OCI-LY3 (cell line): ENCODE data around the gene NBEA.

Source experiments
- H2AFZ ChIP-seq: fragments of 200-600, 300-600 bp; shearing (Covaris generic); 2 replicates; pipeline ENCODE4 v1.6.0; 2014; ENCODE audit warnings: antibody characterized with exemption, low read depth, low read length
- H3K27ac ChIP-seq: fragments of 200-600, 300-600 bp; sonication (generic); 2 replicates; pipeline ENCODE4 v1.5.1; 2014; ENCODE audit warnings: mild to moderate bottlenecking, low read length, moderate library complexity, mixed read lengths
- H3K27me3 ChIP-seq: fragments of 200-600, 300-600 bp; sonication (generic); 2 replicates; pipeline ENCODE4 v1.6.1; 2014; ENCODE audit warnings: low read depth, low read length, mixed read lengths
- H3K36me3 ChIP-seq: fragments of 200-600, 300-600 bp; sonication (generic); replicated peaks from 2 replicates; pipeline ENCODE3; 2014; ENCODE audit warnings: low read depth, low read length, mixed read lengths
- H3K4me1 ChIP-seq: fragments of 300-600, 200-600 bp; sonication (generic); 2 replicates; pipeline ENCODE4 v1.6.1; 2014; ENCODE audit warnings: low read length, mixed read lengths
- H3K4me2 ChIP-seq: fragments of 200-600, 300-600 bp; sonication (generic); 2 replicates; pipeline ENCODE4 v1.6.1; 2014; ENCODE audit warnings: low read length, mixed read lengths
- H3K4me3 ChIP-seq: fragments of 300-600, 200-600 bp; sonication (generic); 2 replicates; pipeline ENCODE4 v1.5.1; 2014; ENCODE audit warnings: antibody characterized with exemption, mild to moderate bottlenecking, low read length, moderate library complexity
- H3K79me2 ChIP-seq: fragments of 300-600, 200-600 bp; shearing (Covaris generic); 2 replicates; pipeline ENCODE4 v1.6.1; 2014; ENCODE audit warnings: mild to moderate bottlenecking, low read length, mixed read lengths
- H3K9ac ChIP-seq: fragments of 300-600, 200-600 bp; shearing (Covaris generic); 2 replicates; pipeline ENCODE4 v1.6.0; 2014; ENCODE audit warnings: mild to moderate bottlenecking, low read length, moderate library complexity
- H3K9me3 ChIP-seq: fragments of 200-600, 300-600 bp; shearing (Covaris generic); 2 replicates; pipeline ENCODE4 v1.6.1; 2014; ENCODE audit warnings: low read length, mixed read lengths; ENCODE audit not compliant: insufficient read depth
- H4K20me1 ChIP-seq: fragments of 200-600, 300-600 bp; sonication (generic); 2 replicates; pipeline ENCODE4 v1.6.1; 2016; ENCODE audit warnings: low read length, mixed read lengths; ENCODE audit not compliant: insufficient read depth
- EZH2phosphoT487 ChIP-seq: fragments of 200-600 bp; shearing (Covaris generic); IDR thresholded peaks from 2 replicates; pipeline ENCODE4 v1.6.1; 2018; ENCODE audit warnings: antibody characterized with exemption, mixed run types, low read depth
- TF ChIP-seq, protein P1 (sequence below): fragments of 200-600, 300-600 bp; sonication (generic); IDR thresholded peaks from 2 replicates; pipeline ENCODE4 v1.5.1; 2014; ENCODE audit warnings: antibody characterized with exemption, low read length, low read depth

Gene NBEA

DNA sequence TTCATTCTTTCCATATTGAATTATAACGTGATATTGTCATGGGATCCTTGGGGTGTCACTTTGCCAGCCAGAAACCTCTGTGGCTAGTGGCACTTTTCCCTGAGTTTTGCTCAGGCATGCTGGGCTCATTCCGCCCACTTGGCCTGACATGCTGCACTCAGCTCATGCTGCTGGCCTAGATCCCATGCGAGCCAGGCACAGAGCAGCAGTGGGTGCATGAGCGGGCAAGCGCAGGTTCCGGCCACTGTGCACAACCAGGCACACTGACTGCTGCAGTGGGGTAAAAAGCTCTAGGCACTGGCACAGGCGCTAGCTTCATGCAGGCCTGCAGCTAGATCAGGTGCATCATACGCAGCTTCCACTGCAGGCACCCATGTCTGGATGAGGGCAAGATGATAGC, 313.2 kb downstream of the NBEA start:
- Histone ChIP-seq H4K20me1 (no peaks in the 10 kb centered on the region), H3K9me3 (no peaks in the 10 kb centered on the region), H3K79me2 (no peaks in the 10 kb centered on the region), H3K36me3 (peaks cover 3% of the 10 kb centered on the region), H3K9ac (no peak overlapping the region), H3K27ac (no peak overlapping the region), H3K4me2 (no peak overlapping the region), H2AFZ (no peak overlapping the region), H3K27me3 (no peaks in the 10 kb centered on the region), H3K4me1 (no peaks in the 10 kb centered on the region), H3K4me3 (no peak overlapping the region)
- no peak for TF ChIP-seq EZH2phosphoT487
- TF ChIP-seq, protein P1, sequence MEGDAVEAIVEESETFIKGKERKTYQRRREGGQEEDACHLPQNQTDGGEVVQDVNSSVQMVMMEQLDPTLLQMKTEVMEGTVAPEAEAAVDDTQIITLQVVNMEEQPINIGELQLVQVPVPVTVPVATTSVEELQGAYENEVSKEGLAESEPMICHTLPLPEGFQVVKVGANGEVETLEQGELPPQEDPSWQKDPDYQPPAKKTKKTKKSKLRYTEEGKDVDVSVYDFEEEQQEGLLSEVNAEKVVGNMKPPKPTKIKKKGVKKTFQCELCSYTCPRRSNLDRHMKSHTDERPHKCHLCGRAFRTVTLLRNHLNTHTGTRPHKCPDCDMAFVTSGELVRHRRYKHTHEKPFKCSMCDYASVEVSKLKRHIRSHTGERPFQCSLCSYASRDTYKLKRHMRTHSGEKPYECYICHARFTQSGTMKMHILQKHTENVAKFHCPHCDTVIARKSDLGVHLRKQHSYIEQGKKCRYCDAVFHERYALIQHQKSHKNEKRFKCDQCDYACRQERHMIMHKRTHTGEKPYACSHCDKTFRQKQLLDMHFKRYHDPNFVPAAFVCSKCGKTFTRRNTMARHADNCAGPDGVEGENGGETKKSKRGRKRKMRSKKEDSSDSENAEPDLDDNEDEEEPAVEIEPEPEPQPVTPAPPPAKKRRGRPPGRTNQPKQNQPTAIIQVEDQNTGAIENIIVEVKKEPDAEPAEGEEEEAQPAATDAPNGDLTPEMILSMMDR: no peak

DNA sequence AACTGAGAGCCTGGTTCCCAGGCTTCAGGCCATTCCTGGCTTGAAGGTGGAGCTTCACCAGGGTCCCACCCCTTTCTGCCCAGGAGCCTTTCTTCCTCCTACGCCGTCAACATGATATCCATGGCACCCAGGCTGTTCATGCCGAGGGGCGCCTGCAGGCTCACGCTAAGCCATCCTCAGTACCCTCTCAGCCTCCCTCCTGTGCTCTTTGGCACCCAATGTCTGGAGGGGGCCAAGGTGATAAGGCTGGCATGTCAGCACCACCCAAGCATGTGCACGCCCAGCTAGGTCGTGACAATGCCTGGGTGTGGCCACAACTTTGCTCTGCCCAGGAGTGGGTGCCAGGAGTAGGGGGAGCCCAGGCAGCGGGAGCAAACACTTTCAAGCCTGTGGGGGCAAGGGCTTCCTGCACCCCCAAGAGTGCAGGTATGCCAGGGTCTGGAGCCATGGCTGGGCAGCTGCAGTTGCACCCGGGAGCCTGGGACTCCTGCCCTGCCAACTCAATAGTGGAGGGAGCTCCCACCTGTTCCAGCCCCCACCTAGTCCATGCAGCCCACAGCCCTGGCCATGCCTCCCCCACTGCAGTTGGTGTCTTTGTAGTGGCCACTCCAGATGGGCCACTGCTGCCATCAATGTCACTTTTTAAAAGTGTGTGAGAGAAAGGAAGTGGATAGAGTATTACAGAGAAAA, 314.5 kb downstream of the NBEA start:
- H3K27ac ChIP-seq: no peak overlapping the region
- H3K9me3 ChIP-seq: no peaks in the 10 kb centered on the region
- no peaks in the 10 kb centered on the region for H3K79me2 ChIP-seq
- H3K4me2 ChIP-seq: no peak overlapping the region
- H4K20me1 ChIP-seq: no peaks in the 10 kb centered on the region
- H3K4me3 ChIP-seq: no peak overlapping the region
- no peaks in the 10 kb centered on the region for H3K36me3 ChIP-seq
- H3K9ac ChIP-seq: no peak overlapping the region
- H3K27me3 ChIP-seq: no peaks in the 10 kb centered on the region
- TF ChIP-seq, protein P1: no peak
- no peak overlapping the region for H2AFZ ChIP-seq
- no peaks in the 10 kb centered on the region for H3K4me1 ChIP-seq

DNA sequence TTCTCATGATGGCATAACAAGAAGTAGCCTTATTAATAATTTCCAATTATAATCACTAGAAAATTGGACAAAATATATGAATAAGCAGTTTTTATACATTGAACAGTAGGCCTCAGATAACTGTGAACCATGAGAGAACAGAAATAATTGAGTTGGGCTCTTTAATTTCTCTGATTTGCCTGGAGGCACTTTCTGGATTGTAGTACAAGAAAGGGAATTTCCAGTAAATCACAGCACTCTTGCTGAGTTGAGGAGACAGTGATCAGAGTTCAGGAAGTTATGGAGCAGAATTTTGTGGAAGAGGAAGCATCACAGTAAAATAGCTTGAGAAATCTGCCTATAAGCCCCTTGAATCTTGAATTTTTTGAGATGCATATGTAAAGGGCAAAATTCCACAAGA, 318.2 kb downstream of the NBEA start:
- H3K27me3 ChIP-seq: no peaks in the 10 kb centered on the region
- no peak overlapping the region for H3K9ac ChIP-seq
- no peak overlapping the region for H2AFZ ChIP-seq
- H3K9me3 ChIP-seq: no peaks in the 10 kb centered on the region
- H3K4me2 ChIP-seq: no peak overlapping the region
- no peak for TF ChIP-seq EZH2phosphoT487
- TF ChIP-seq, protein P1: no peak
- no peaks in the 10 kb centered on the region for H3K79me2 ChIP-seq
- no peaks in the 10 kb centered on the region for H4K20me1 ChIP-seq
- no peak overlapping the region for H3K4me3 ChIP-seq
- no peak overlapping the region for H3K27ac ChIP-seq
- no peaks in the 10 kb centered on the region for H3K36me3 ChIP-seq
- no peaks in the 10 kb centered on the region for H3K4me1 ChIP-seq

DNA sequence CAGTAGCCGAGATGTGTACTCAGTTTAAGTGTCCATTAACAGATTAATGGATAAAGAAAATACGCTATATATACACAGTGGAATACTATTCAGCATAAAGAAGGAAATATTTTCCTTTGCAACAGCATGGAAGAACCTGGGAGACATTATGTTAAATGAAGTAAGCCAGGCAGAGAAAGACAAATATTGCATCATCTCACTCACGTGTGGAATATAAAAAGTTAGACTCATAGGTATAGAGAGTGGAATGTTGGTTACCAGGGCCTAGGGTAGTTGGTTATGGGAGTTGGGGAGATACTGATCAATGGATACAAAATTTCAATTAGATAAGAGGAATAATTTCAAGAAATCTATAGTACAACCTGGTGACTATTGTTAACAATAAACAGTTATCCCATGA, 324.3 kb downstream of the NBEA start:
- no peaks in the 10 kb centered on the region for H3K9me3 ChIP-seq
- TF ChIP-seq, protein P1: no peak
- no peak for TF ChIP-seq EZH2phosphoT487
- H3K9ac ChIP-seq: no peak overlapping the region
- H3K36me3 ChIP-seq: no peaks in the 10 kb centered on the region
- no peaks in the 10 kb centered on the region for H3K79me2 ChIP-seq
- H3K4me3 ChIP-seq: no peak overlapping the region
- no peaks in the 10 kb centered on the region for H3K27me3 ChIP-seq
- H3K27ac ChIP-seq: no peak overlapping the region
- H4K20me1 ChIP-seq: no peaks in the 10 kb centered on the region
- H2AFZ ChIP-seq: no peak overlapping the region
- no peak overlapping the region for H3K4me2 ChIP-seq
- H3K4me1 ChIP-seq: no peaks in the 10 kb centered on the region
